Stimulated activated naive B cell treated with anti-CD40 and anti-IgM and Interleukin-4, amounts not matched to agents 10 μg/mL and 1 μg/mL and 100 μg/mL, for 72 hours (primary cell): ENCODE measurements around the gene GIMAP6.
"Not testable (repeated sequence)": the region's sequence is repeated elsewhere in the genome, so short reads cannot be mapped to it uniquely, and the experiment has no call there.

Experiments used
- ATAC-seq, 2 donors: fragments of 150-1000 bp; cut with Tn5 transposase; replicated peaks; 2 replicates each; pipeline ENCODE4 v1.10.0; 2021; ENCODE audit warnings: moderate library complexity in 1 of 2
- DNase-seq: peaks from one replicate; pipeline ENCODE4 v3.0.0; 2021
- H3K27ac Mint-ChIP-seq: one replicate; pipeline ENCODE4 v1.8.0; 2022; ENCODE audit warnings: mild to moderate bottlenecking, mixed read lengths
- H3K27me3 Mint-ChIP-seq, 2 donors: one replicate each; pipeline ENCODE4 v1.8.0; 2022; ENCODE audit warnings: mixed read lengths in 2 of 2
- H3K36me3 Mint-ChIP-seq, 2 donors: one replicate each; pipeline ENCODE4 v1.8.0; 2022; ENCODE audit warnings: mixed read lengths in 2 of 2, mild to moderate bottlenecking in 1 of 2
- H3K4me1 Mint-ChIP-seq, 2 donors: one replicate each; pipeline ENCODE4 v1.8.0; 2022; ENCODE audit warnings: mixed read lengths in 2 of 2, mild to moderate bottlenecking in 1 of 2
- H3K4me3 Mint-ChIP-seq, 2 donors: one replicate each; pipeline ENCODE4 v1.8.0; 2022; ENCODE audit warnings: mild to moderate bottlenecking in 2 of 2, mixed read lengths in 2 of 2, moderate library complexity in 1 of 2
- H3K9me3 Mint-ChIP-seq, 2 donors: one replicate each; pipeline ENCODE4 v1.8.0; 2022; ENCODE audit warnings: mixed read lengths in 2 of 2, mild to moderate bottlenecking in 1 of 2

Gene GIMAP6

GRCh38 chr7:150626696-150627095, 5.5 kb downstream of the GIMAP6 start:
- peaks cover under 1 to 2% of the 10 kb centered on the region in 2 donors for H3K4me1 Mint-ChIP-seq
- ATAC-seq (no peak), DNase-seq (no peak)
- no peak overlapping the region for H3K27ac Mint-ChIP-seq
- peaks cover 0 to 2% of the 10 kb centered on the region in 2 donors for H3K36me3 Mint-ChIP-seq
- peaks cover 0 to under 1% of the 10 kb centered on the region in 2 donors for H3K27me3 Mint-ChIP-seq
- no peaks in the 10 kb centered on the region for H3K9me3 Mint-ChIP-seq
- H3K4me3 Mint-ChIP-seq: no peak overlapping the region

GRCh38 chr7:150621376-150621775, 10.8 kb downstream of the GIMAP6 start:
- ATAC-seq (no peak), DNase-seq (no peak)
- Mint-ChIP-seq H3K4me3 (no peak overlapping the region), H3K27ac (no peak overlapping the region), H3K36me3 (no peaks in the 10 kb centered on the region), H3K9me3 (no peaks in the 10 kb centered on the region), H3K27me3 (no peaks in the 10 kb centered on the region), H3K4me1 (peaks cover 0 to 3% of the 10 kb centered on the region in 2 donors)

DNA sequence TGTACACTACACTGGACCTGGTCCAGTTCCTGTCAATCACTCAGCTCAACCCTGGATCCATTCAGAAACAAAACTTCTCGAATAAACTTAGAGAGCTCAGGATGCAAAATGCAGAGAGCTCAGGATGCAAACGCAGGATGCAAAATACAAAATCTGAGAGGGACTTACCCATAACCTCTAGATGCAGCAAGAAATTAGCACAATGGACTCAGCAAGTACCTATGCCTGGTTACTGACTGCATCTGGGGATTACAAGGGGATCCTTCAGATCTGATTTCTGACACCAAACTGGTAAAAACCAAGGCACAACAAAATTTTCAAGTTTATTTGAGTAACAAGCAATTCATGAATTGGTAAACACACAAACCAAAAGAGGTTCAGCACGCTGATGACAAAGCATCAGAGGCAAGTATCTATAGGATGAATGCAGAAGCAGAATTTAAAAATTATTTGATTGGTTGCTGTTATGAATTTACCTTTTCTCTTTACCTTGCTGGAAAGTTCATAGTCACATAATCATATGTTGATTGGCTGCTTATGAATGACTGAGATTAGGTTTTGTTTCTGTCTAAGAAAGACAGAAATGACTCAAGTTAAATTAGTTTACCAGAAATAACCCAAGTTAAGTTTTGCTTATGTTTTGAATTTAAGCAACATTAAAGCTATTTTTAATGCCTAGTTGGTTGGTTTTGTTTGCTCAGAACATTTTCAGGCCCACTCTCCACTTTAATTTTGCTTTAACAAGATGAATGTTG, 11.4 kb downstream of the GIMAP6 start:
- Mint-ChIP-seq H3K36me3 (no peaks in the 10 kb centered on the region), H3K4me1 (peaks cover 0 to 3% of the 10 kb centered on the region in 2 donors), H3K27me3 (no peaks in the 10 kb centered on the region), H3K9me3 (no peaks in the 10 kb centered on the region), H3K4me3 (no peak overlapping the region), H3K27ac (no peak overlapping the region)
- DNase-seq: no peak
- ATAC-seq: no peak

GRCh38 chr7:150620061-150620460, 12.1 kb downstream of the GIMAP6 start:
- ATAC-seq (no peak), DNase-seq (no peak)
- H3K4me3 Mint-ChIP-seq: no peak overlapping the region
- no peaks in the 10 kb centered on the region for H3K36me3 Mint-ChIP-seq
- H3K27me3 Mint-ChIP-seq: no peaks in the 10 kb centered on the region
- H3K27ac Mint-ChIP-seq: no peak overlapping the region
- no peaks in the 10 kb centered on the region for H3K9me3 Mint-ChIP-seq
- peaks cover 0 to 3% of the 10 kb centered on the region in 2 donors for H3K4me1 Mint-ChIP-seq

DNA sequence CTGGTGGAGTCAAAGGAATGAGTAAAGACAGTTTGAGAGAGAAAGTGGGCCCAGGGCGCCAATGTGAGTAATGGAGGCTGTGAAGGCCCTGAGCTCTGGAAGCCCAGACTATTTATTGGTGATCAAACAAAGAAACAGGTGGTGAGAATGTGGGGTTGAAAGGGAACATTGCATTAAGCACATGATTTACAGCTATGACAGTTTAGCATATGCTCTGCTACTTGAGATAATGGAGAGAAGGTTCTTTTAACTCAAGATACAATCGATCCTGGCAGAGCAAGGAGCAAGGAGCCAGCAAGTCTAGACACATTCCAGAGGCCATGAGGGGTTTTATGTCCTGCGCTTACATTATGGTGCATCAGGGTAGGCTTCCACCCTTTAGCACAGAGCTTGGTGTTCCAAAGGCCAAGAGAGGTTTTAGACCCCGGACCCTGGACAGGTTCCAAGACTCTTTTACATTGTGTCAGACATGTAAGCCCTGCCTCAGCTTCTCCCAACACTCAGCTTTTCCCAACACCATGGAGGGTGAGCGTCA, 16.9 kb downstream of the GIMAP6 start:
- H3K4me1 Mint-ChIP-seq, H3K27ac Mint-ChIP-seq, DNase-seq, H3K9me3 Mint-ChIP-seq, H3K36me3 Mint-ChIP-seq, H3K4me3 Mint-ChIP-seq, H3K27me3 Mint-ChIP-seq, ATAC-seq: not testable (repeated sequence)

DNA sequence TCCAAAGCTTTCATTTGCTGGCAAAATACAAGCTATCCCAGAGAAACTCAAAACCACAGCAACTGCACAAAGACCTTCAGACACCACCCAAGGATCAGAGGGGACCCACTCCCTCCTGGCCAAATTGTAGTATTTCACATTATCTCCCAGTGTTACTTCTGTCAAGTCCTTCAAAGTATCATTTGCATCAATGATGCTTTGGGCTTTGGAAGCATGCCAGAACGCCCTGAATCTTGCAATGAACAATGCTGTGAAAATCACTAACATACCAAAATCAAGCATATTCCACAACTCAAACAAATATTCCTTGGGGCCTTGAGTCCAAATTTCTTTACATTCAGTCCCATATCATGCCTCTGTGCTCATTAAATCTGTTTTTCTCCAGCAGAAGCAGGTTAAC, 17.8 kb downstream of the GIMAP6 start:
- H3K36me3 Mint-ChIP-seq, DNase-seq, H3K27ac Mint-ChIP-seq, H3K9me3 Mint-ChIP-seq, ATAC-seq, H3K4me1 Mint-ChIP-seq, H3K27me3 Mint-ChIP-seq, H3K4me3 Mint-ChIP-seq: not testable (repeated sequence)

- Mint-ChIP-seq H3K27me3 (no peaks in the 10 kb centered on the region), H3K4me1 (no peaks in the 10 kb centered on the region), H3K9me3 (peaks cover 0 to 3% of the 10 kb centered on the region in 2 donors), H3K36me3 (no peaks in the 10 kb centered on the region), H3K27ac (no peak overlapping the region), H3K4me3 (no peak overlapping the region)
- no peak for DNase-seq
- no peak for ATAC-seq
These were observed 18.3 kb downstream of the GIMAP6 start for GRCh38 chr7:150613880-150614279.

- no peak overlapping the region for H3K27ac Mint-ChIP-seq
- peaks cover 0 to 3% of the 10 kb centered on the region in 2 donors for H3K9me3 Mint-ChIP-seq
- H3K4me1 Mint-ChIP-seq: no peaks in the 10 kb centered on the region
- H3K27me3 Mint-ChIP-seq: no peaks in the 10 kb centered on the region
- no peak for ATAC-seq
- no peak for DNase-seq
- no peak overlapping the region for H3K4me3 Mint-ChIP-seq
- no peaks in the 10 kb centered on the region for H3K36me3 Mint-ChIP-seq
These were observed 19.3 kb downstream of the GIMAP6 start for GRCh38 chr7:150612925-150613324.

DNA sequence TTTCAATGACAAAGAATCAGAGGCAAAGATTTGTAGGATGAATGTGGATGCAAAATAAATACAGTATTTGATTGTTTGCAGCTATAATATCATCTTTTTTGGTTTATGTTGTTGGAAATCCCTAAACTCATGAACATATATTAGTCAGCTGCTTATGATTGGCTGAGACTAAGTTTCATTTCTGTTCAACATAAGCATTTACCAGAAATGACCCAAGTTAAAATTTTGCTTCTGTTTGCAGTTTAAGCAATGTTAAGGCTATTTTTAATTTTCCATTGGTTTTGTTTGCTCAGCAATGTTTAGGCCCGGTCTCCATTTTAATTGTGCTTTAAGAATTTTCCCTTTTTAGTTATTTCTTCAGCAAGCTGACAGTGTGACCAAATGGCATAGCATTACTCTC, 22.0 kb downstream of the GIMAP6 start:
- H3K27me3 Mint-ChIP-seq: peaks cover 0 to 4% of the 10 kb centered on the region in 2 donors
- peaks cover 0 to 3% of the 10 kb centered on the region in 2 donors for H3K9me3 Mint-ChIP-seq
- no peaks in the 10 kb centered on the region for H3K4me1 Mint-ChIP-seq
- ATAC-seq (no peak), DNase-seq (no peak)
- no peaks in the 10 kb centered on the region for H3K36me3 Mint-ChIP-seq
- H3K27ac Mint-ChIP-seq: no peak overlapping the region
- no peak overlapping the region for H3K4me3 Mint-ChIP-seq

DNA sequence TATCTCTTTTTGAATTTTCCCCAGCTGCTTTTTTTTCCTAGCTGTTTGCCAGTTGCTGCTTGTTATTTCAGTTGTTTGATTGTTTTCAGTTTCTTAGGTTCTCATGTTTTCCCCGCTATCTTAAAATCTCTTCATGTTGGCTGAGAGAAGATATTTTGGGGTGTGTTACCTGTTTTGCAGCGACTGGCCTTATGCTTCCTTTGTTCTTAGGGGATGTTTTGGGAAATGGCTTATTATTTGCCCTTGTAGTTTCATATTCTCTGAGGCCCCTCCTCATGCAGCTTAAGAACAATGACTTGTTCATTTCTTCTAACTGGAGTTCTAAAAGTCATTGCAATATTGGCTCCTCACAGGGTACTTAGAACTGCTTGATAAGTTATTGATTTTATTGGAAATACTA, 28.6 kb downstream of the GIMAP6 start:
- not testable (repeated sequence) for DNase-seq, ATAC-seq, H3K4me3 Mint-ChIP-seq, H3K4me1 Mint-ChIP-seq, H3K27ac Mint-ChIP-seq, H3K9me3 Mint-ChIP-seq, H3K36me3 Mint-ChIP-seq
- peaks cover 9 to 12% of the 10 kb centered on the region in 2 donors for H3K27me3 Mint-ChIP-seq

DNA sequence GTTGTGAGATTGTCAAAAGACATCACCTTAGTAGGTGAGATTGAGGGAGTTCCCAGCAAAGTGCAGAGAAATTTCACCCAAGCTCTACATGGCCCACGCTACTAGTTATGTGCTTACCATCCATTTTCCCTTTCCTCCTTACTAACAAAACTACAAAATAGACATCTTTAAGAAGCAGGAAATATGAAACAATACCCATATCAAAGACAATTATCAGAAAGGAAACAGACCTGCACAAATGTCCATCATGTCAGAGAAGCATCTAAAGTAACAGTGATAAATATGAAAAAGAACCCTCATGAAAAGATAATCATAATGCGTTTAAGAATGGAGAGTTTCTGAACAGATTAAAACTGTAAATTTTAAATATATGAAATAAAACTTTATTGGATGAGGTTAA, 36.8 kb downstream of the GIMAP6 start:
- no peak for ATAC-seq
- Mint-ChIP-seq H3K4me1 (no peaks in the 10 kb centered on the region), H3K27me3 (peaks cover 25 to 28% of the 10 kb centered on the region in 2 donors), H3K27ac (no peak overlapping the region), H3K36me3 (peaks cover 4 to 5% of the 10 kb centered on the region in 2 donors), H3K9me3 (peaks cover 17 to 26% of the 10 kb centered on the region in 2 donors), H3K4me3 (no peak overlapping the region)
- no peak for DNase-seq

DNA sequence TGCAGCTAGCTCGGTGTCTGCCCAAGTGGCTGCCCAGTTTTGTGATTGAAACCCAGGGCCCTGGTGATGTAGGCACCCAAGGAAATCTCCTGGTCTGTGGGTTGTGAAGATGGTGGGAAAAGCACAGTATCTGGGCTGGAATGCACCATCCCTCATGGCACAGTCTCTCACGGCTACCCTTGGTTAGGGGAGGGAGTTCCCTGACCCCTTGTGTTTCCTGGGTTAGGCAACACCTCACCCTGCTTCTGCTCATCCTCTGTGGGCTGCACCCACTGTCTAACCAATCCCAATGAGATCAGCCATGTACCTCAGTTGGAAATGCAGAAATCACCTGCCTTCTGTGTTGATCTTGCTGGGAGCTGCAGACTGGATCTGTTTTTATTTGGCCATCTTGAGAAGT, 37.4 kb downstream of the GIMAP6 start:
- no peaks in the 10 kb centered on the region for H3K4me1 Mint-ChIP-seq
- H3K27ac Mint-ChIP-seq: no peak overlapping the region
- peaks cover 24 to 25% of the 10 kb centered on the region in 2 donors for H3K27me3 Mint-ChIP-seq
- peaks cover 16 to 26% of the 10 kb centered on the region in 2 donors for H3K9me3 Mint-ChIP-seq
- no peak overlapping the region for H3K4me3 Mint-ChIP-seq
- no peak for ATAC-seq
- DNase-seq: no peak
- H3K36me3 Mint-ChIP-seq: peaks cover 3 to 5% of the 10 kb centered on the region in 2 donors

- no peak overlapping the region for H3K27ac Mint-ChIP-seq
- no peaks in the 10 kb centered on the region for H3K36me3 Mint-ChIP-seq
- H3K4me1 Mint-ChIP-seq: peaks cover 7 to 14% of the 10 kb centered on the region in 2 donors
- peaks cover 9 to 13% of the 10 kb centered on the region in 2 donors for H3K9me3 Mint-ChIP-seq
- ATAC-seq (no peak), DNase-seq (no peak)
- no peaks in the 10 kb centered on the region for H3K27me3 Mint-ChIP-seq
- H3K4me3 Mint-ChIP-seq: no peak overlapping the region
These were observed 44.6 kb downstream of the GIMAP6 start for GRCh38 chr7:150587551-150587950.

DNA sequence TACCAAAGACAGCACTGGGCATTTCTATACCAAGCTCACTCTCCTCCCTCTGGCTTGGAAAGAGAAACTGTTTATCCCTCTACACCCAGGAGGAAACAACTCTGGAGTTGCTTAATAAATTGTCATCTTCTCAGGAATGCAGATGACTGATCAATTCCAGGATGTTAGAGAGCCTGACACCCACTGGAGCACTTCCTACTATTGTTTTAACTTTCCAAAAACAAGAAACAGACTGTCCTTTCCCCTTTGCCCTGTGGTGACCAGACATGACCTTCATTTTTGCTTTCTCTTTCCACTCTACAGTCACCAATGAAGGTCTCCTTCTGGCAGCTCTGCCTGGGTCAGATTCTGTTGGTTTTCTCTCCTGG, 45.4 kb downstream of the GIMAP6 start:
- Mint-ChIP-seq H3K4me1 (peaks cover 7 to 14% of the 10 kb centered on the region in 2 donors), H3K27me3 (no peaks in the 10 kb centered on the region), H3K27ac (no peak overlapping the region), H3K4me3 (no peak overlapping the region), H3K36me3 (no peaks in the 10 kb centered on the region), H3K9me3 (peaks cover 4 to 7% of the 10 kb centered on the region in 2 donors)
- ATAC-seq: peak; percentile 49 to 78
- no peak for DNase-seq

DNA sequence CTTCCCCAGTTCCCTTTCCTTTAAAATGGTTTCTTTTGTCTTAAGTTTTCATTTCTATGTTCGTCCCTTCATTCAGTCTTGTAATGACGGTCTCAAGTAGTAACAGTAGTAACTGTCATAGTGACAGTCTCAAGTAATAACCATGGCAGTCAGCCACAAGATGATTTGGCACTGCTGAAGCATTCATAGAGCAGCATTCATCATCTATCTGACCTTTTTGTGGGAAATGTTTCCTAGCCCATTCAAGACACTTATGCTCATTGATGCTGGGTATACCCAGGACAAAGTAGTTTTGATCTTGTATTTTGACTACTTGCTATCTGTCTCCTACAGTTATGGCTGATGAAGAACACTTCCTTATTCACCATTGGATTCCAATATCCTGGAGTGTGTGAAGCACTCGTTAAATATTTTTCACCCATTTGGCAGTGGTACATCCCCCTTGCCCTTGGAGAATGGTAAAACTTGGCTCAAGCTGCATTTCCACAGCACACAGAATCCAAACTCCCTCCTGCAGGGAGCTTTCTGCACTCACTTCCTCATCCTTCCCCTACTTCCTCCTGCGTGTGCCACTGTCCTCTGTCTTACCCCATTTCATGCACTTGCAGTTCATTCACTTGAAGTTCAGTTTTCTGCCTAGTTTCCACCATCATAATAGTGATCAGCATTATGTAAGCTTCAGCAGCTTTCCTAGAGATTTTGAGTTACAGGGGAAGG, 46.0 kb downstream of the GIMAP6 start:
- Mint-ChIP-seq H3K4me3 (no peak overlapping the region), H3K4me1 (peaks cover 7 to 14% of the 10 kb centered on the region in 2 donors), H3K9me3 (peaks cover 3 to 4% of the 10 kb centered on the region in 2 donors), H3K36me3 (no peaks in the 10 kb centered on the region), H3K27ac (no peak overlapping the region), H3K27me3 (no peaks in the 10 kb centered on the region)
- DNase-seq (no peak), ATAC-seq (peak; percentile 63 to 66)
